Osteocyte (in vitro differentiated cells): Measurements from ENCODE around the gene CPEB2. TPM values are rescaled to one million over a fixed set of nuclear protein-coding genes. Genes with fewer than 3 reads are reported as not detected.
"Not testable (repeated sequence)": the region's sequence is repeated elsewhere in the genome, so short reads cannot be mapped to it uniquely, and the experiment has no call there.

ENCODE experiments used
- DNase-seq: peaks from one replicate; pipeline ENCODE4 v3.0.0; 2021; ENCODE audit warnings: mixed read lengths; ENCODE audit not compliant: unreplicated experiment; ENCODE audit errors: extremely low spot score
- H3K27ac Mint-ChIP-seq: one replicate; pipeline ENCODE4 v1.8.0; 2021; ENCODE audit warnings: mild to moderate bottlenecking, mixed read lengths; ENCODE audit not compliant: unreplicated experiment
- H3K27me3 Mint-ChIP-seq: one replicate; pipeline ENCODE4 v1.8.0; 2021; ENCODE audit warnings: mixed read lengths; ENCODE audit not compliant: unreplicated experiment
- H3K36me3 Mint-ChIP-seq: one replicate; pipeline ENCODE4 v1.8.0; 2021; ENCODE audit warnings: mixed read lengths; ENCODE audit not compliant: unreplicated experiment
- H3K4me1 Mint-ChIP-seq: one replicate; pipeline ENCODE4 v1.8.0; 2021; ENCODE audit warnings: mixed read lengths; ENCODE audit not compliant: unreplicated experiment
- H3K4me3 Mint-ChIP-seq: one replicate; pipeline ENCODE4 v1.8.0; 2021; ENCODE audit warnings: mild to moderate bottlenecking, moderate library complexity, mixed read lengths; ENCODE audit not compliant: unreplicated experiment
- H3K9me3 Mint-ChIP-seq: one replicate; pipeline ENCODE4 v1.8.0; 2021; ENCODE audit warnings: mixed read lengths; ENCODE audit not compliant: unreplicated experiment
- CTCF ChIP-seq: fragments of 200-600 bp; sonication (generic); IDR thresholded peaks from 2 replicates; pipeline ENCODE4 v1.5.0; 2021; ENCODE audit warnings: antibody characterized with exemption, mild to moderate bottlenecking, moderate library complexity
- total RNA-seq: library from RNA; stranded (reverse); gene quantifications from 2 replicates; pipeline ENCODE4 v1.2.1, GENCODE V29; 2021

CPEB2 gene
- total RNA-seq, 1 donor from 2014 or later: 65.7 TPM

- Mint-ChIP-seq H3K9me3 (peaks cover 16% of the 10 kb centered on the region), H3K4me1 (no peaks in the 10 kb centered on the region), H3K36me3 (peaks cover 3% of the 10 kb centered on the region), H3K4me3 (no peak overlapping the region), H3K27me3 (peaks cover 23% of the 10 kb centered on the region), H3K27ac (no peak overlapping the region)
- no peak for DNase-seq
- TF ChIP-seq CTCF: no peak
Measured at GRCh38 chr4:15078682-15079642, 76.7 kb downstream of the CPEB2 start.

DNA sequence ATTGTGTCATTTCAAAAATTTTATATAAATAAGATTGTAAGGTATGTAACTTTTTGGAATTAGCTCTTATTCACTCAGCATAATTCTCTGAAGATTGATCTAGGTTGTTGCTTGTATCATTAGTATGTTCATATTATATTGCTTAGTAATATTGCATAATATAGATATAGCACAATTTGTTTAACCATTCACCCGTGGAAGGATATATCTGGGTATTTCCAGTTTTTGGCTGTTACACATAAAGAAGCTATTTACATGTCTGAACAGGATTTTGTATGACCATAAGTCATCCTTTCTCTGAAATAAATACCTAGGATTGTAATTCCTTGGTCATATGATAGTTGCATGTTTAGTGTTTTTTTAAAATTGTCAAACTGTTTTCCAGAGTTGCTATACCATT, 82.5 kb downstream of the CPEB2 start:
- H3K9me3 Mint-ChIP-seq: no peaks in the 10 kb centered on the region
- TF ChIP-seq CTCF: no peak
- no peaks in the 10 kb centered on the region for H3K4me1 Mint-ChIP-seq
- DNase-seq: no peak
- no peaks in the 10 kb centered on the region for H3K36me3 Mint-ChIP-seq
- no peak overlapping the region for H3K27ac Mint-ChIP-seq
- H3K27me3 Mint-ChIP-seq: peaks cover 57% of the 10 kb centered on the region
- no peak overlapping the region for H3K4me3 Mint-ChIP-seq

DNA sequence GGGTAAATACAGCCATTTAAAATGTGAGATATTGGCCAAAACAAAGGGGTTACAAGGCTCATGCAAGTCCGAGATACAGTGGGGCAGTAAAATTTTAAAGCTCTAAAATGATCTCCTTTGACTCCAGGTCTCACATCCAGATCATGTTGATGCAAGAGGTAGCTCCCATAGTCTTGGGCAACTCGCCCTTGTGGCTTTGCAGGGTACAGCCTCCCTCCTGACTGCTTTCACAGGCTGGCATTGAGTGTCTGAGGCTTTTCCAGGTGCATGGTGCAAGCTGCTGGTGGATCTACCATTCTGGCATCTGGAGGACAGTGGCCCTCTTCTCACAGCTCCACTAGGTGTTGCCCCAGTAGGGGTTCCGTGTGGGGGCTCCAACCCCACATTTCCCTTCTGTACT, 83.5 kb downstream of the CPEB2 start:
- H3K36me3 Mint-ChIP-seq, H3K9me3 Mint-ChIP-seq, H3K4me3 Mint-ChIP-seq, DNase-seq, H3K27ac Mint-ChIP-seq, H3K4me1 Mint-ChIP-seq: not testable (repeated sequence)
- peaks cover 60% of the 10 kb centered on the region for H3K27me3 Mint-ChIP-seq

- not testable (repeated sequence) for H3K36me3 Mint-ChIP-seq, H3K4me3 Mint-ChIP-seq, DNase-seq, H3K4me1 Mint-ChIP-seq, H3K27ac Mint-ChIP-seq
- Mint-ChIP-seq H3K27me3 (peaks cover 65% of the 10 kb centered on the region), H3K9me3 (peaks cover 10% of the 10 kb centered on the region)
Measured at GRCh38 chr4:15086259-15086658, 84.0 kb downstream of the CPEB2 start.

- H3K4me1 Mint-ChIP-seq: no peaks in the 10 kb centered on the region
- peaks cover 57% of the 10 kb centered on the region for H3K27me3 Mint-ChIP-seq
- H3K27ac Mint-ChIP-seq: no peak overlapping the region
- H3K9me3 Mint-ChIP-seq: peaks cover 10% of the 10 kb centered on the region
- TF ChIP-seq CTCF: no peak
- no peak overlapping the region for H3K4me3 Mint-ChIP-seq
- no peak for DNase-seq
- no peaks in the 10 kb centered on the region for H3K36me3 Mint-ChIP-seq
Measured at GRCh38 chr4:15088394-15089035, 86.2 kb downstream of the CPEB2 start.

DNA sequence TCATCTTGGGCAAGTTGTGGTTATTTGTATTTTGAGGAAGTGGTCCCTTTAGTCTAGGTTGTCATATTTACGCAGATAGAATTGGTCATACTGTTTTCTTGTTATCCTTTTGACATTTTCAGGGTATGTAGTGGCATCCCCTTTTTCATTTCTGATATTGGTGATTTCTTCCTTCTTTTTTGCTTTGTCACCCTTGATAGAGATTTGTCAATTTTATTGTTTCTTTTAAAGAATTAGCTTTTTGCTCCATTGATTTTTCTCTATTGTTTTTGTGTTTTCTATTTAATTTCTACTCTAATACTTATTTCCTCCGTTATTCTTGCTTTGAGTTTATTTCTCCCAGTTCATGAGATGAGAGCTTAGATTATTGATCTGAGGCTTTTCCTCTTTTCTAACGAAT, 87.7 kb downstream of the CPEB2 start:
- Mint-ChIP-seq H3K4me3 (no peak overlapping the region), H3K27ac (no peak overlapping the region), H3K27me3 (peaks cover 46% of the 10 kb centered on the region), H3K4me1 (no peaks in the 10 kb centered on the region), H3K36me3 (no peaks in the 10 kb centered on the region), H3K9me3 (peaks cover 10% of the 10 kb centered on the region)
- no peak for TF ChIP-seq CTCF
- DNase-seq: no peak
